ENCODE data around the gene ERBB4.

The ERBB4 gene

GRCh38 chr2:211664321-211664720, 874.3 kb downstream of the ERBB4 start:
- Histone ChIP-seq H3K9ac (no peak overlapping the region), H3K79me2 (no peaks in the 10 kb centered on the region), H3K27ac (no peak overlapping the region), H3K36me3 (ENCODE audit: control insufficient read depth, insufficient read depth, low read length) (no peaks in the 10 kb centered on the region), H2AFZ (no peak overlapping the region), H3K9me3 (ENCODE audit: control insufficient read depth, low read length) (no peaks in the 10 kb centered on the region), H3K4me1 (no peaks in the 10 kb centered on the region), H3K27me3 (ENCODE audit: control insufficient read depth, insufficient read depth, low read length) (no peaks in the 10 kb centered on the region), H3K4me2 (ENCODE audit: low read length) (no peak overlapping the region), H3K4me3 (ENCODE audit: low read depth, low read length) (no peak overlapping the region)
- no peak for TF ChIP-seq CTCF (IDR thresholded peaks at IDR 0.05)

- H3K9ac ChIP-seq = no peak overlapping the region
- no peaks in the 10 kb centered on the region for H3K4me1 ChIP-seq
- H3K4me3 ChIP-seq (ENCODE audit: low read depth, low read length) = no peak overlapping the region
- H3K27me3 ChIP-seq (ENCODE audit: control insufficient read depth, insufficient read depth, low read length) = no peaks in the 10 kb centered on the region
- no peak overlapping the region for H3K4me2 ChIP-seq (ENCODE audit: low read length)
- no peak for TF ChIP-seq CTCF (IDR thresholded peaks at IDR 0.05)
- H3K27ac ChIP-seq = no peak overlapping the region
- H3K79me2 ChIP-seq = no peaks in the 10 kb centered on the region
- no peaks in the 10 kb centered on the region for H3K9me3 ChIP-seq (ENCODE audit: control insufficient read depth, low read length)
- no peak overlapping the region for H2AFZ ChIP-seq
- H3K36me3 ChIP-seq (ENCODE audit: control insufficient read depth, insufficient read depth, low read length) = no peaks in the 10 kb centered on the region
These were observed 884.3 kb downstream of the ERBB4 start for GRCh38 chr2:211654211-211654780.

- no peak for TF ChIP-seq CTCF (IDR thresholded peaks at IDR 0.05)
- H3K36me3 ChIP-seq (ENCODE audit: control insufficient read depth, insufficient read depth, low read length) = no peaks in the 10 kb centered on the region
- H3K4me2 ChIP-seq (ENCODE audit: low read length) = no peak overlapping the region
- no peaks in the 10 kb centered on the region for H3K9me3 ChIP-seq (ENCODE audit: control insufficient read depth, low read length)
- no peaks in the 10 kb centered on the region for H3K27me3 ChIP-seq (ENCODE audit: control insufficient read depth, insufficient read depth, low read length)
- no peak overlapping the region for H3K27ac ChIP-seq
- H2AFZ ChIP-seq = no peak overlapping the region
- H3K4me3 ChIP-seq (ENCODE audit: low read depth, low read length) = no peak overlapping the region
- H3K9ac ChIP-seq = no peak overlapping the region
- no peaks in the 10 kb centered on the region for H3K4me1 ChIP-seq
- no peaks in the 10 kb centered on the region for H3K79me2 ChIP-seq
These were observed 886.3 kb downstream of the ERBB4 start for GRCh38 chr2:211652327-211652726.

- H3K9ac ChIP-seq = no peak overlapping the region
- TF ChIP-seq CTCF (IDR thresholded peaks at IDR 0.05) = no peak
- H3K4me2 ChIP-seq (ENCODE audit: low read length) = no peak overlapping the region
These were observed 889.3 kb downstream of the ERBB4 start for GRCh38 chr2:211649331-211649730.

GRCh38 chr2:211631503-211631902, 907.1 kb downstream of the ERBB4 start:
- H3K36me3 ChIP-seq (ENCODE audit: control insufficient read depth, insufficient read depth, low read length) = no peaks in the 10 kb centered on the region

More at GRCh38 chr2:211649331-211649730, 889.3 kb downstream of the ERBB4 start:
- no peaks in the 10 kb centered on the region for H3K27me3 ChIP-seq (ENCODE audit: control insufficient read depth, insufficient read depth, low read length)
- no peaks in the 10 kb centered on the region for H3K36me3 ChIP-seq (ENCODE audit: control insufficient read depth, insufficient read depth, low read length)
- H3K79me2 ChIP-seq = no peaks in the 10 kb centered on the region
- no peak overlapping the region for H2AFZ ChIP-seq
- H3K4me3 ChIP-seq (ENCODE audit: low read depth, low read length) = no peak overlapping the region
- H3K4me1 ChIP-seq = no peaks in the 10 kb centered on the region
- H3K27ac ChIP-seq = no peak overlapping the region
- H3K9me3 ChIP-seq (ENCODE audit: control insufficient read depth, low read length) = no peaks in the 10 kb centered on the region

More at GRCh38 chr2:211631503-211631902, 907.1 kb downstream of the ERBB4 start:
- H3K27ac ChIP-seq = no peak overlapping the region
- no peak for TF ChIP-seq CTCF (IDR thresholded peaks at IDR 0.05)
- no peak overlapping the region for H2AFZ ChIP-seq
- H3K27me3 ChIP-seq (ENCODE audit: control insufficient read depth, insufficient read depth, low read length) = no peaks in the 10 kb centered on the region
- H3K9me3 ChIP-seq (ENCODE audit: control insufficient read depth, low read length) = no peaks in the 10 kb centered on the region
- H3K4me3 ChIP-seq (ENCODE audit: low read depth, low read length) = no peak overlapping the region
- no peak overlapping the region for H3K9ac ChIP-seq
- no peak overlapping the region for H3K4me2 ChIP-seq (ENCODE audit: low read length)
- no peaks in the 10 kb centered on the region for H3K79me2 ChIP-seq
- no peaks in the 10 kb centered on the region for H3K4me1 ChIP-seq
